ENCODE measurements around the gene ZBTB11.

DNA sequence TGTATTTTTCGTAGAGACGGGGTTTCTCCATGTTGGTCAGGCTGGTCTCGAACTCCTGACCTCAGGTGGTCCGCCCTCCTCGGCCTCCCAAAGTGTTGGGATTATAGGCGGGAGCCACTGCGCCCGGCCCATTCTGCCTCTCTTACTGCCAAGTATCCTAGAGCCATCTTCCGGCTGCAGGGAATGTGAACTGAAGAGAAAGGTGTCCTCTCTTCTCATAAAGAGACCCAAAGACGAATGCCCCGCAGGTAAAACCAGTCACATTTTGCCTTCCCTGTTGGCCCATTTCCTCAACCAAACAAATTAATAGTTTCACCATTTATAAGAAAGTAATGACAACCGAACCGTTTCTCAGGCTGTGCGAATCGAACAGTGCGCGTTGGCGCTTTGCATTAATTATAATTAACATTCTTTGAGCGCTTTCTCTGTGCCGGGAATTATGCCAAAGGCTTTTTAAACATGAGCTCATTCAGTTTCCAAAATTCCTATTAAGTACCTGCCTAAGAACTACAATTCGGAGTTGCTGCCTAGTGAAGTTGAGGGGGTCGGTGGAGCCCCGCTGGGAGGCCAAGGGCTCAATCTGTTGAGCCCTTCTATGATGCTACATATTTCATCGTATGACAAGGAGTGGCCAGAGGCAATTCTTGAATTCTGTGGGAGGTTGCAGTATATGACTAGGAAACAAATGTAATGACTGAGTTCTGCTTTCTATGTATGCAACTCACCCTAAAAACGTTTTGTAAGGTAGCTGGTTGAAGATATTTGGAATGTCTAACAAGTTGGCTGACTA is 10.4 kb upstream of the ZBTB11 start:
- no peak for TF ChIP-seq RCOR1 (IDR thresholded peaks at IDR 0.05; ENCODE audit: low read length)
- TF ChIP-seq, protein P1, sequence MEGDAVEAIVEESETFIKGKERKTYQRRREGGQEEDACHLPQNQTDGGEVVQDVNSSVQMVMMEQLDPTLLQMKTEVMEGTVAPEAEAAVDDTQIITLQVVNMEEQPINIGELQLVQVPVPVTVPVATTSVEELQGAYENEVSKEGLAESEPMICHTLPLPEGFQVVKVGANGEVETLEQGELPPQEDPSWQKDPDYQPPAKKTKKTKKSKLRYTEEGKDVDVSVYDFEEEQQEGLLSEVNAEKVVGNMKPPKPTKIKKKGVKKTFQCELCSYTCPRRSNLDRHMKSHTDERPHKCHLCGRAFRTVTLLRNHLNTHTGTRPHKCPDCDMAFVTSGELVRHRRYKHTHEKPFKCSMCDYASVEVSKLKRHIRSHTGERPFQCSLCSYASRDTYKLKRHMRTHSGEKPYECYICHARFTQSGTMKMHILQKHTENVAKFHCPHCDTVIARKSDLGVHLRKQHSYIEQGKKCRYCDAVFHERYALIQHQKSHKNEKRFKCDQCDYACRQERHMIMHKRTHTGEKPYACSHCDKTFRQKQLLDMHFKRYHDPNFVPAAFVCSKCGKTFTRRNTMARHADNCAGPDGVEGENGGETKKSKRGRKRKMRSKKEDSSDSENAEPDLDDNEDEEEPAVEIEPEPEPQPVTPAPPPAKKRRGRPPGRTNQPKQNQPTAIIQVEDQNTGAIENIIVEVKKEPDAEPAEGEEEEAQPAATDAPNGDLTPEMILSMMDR (IDR thresholded peaks at IDR 0.05) = no peak
- no peak for TF ChIP-seq NRF1 (IDR thresholded peaks at IDR 0.05; ENCODE audit: low read depth, low read length)
- no peak for TF ChIP-seq YY1 (IDR thresholded peaks at IDR 0.05; ENCODE audit: low read depth)
- no peak for TF ChIP-seq TAF1 (IDR thresholded peaks at IDR 0.05; ENCODE audit: borderline replicate concordance, low read depth, low read length)
- no peak for TF ChIP-seq TEAD4 (IDR thresholded peaks at IDR 0.05; ENCODE audit: borderline replicate concordance, insufficient read depth)
- TF ChIP-seq MEF2A (IDR thresholded peaks at IDR 0.05; ENCODE audit: borderline replicate concordance, low read depth) = no peak
